Measurements from ENCODE around the gene LINGO1.

Gene LINGO1

DNA sequence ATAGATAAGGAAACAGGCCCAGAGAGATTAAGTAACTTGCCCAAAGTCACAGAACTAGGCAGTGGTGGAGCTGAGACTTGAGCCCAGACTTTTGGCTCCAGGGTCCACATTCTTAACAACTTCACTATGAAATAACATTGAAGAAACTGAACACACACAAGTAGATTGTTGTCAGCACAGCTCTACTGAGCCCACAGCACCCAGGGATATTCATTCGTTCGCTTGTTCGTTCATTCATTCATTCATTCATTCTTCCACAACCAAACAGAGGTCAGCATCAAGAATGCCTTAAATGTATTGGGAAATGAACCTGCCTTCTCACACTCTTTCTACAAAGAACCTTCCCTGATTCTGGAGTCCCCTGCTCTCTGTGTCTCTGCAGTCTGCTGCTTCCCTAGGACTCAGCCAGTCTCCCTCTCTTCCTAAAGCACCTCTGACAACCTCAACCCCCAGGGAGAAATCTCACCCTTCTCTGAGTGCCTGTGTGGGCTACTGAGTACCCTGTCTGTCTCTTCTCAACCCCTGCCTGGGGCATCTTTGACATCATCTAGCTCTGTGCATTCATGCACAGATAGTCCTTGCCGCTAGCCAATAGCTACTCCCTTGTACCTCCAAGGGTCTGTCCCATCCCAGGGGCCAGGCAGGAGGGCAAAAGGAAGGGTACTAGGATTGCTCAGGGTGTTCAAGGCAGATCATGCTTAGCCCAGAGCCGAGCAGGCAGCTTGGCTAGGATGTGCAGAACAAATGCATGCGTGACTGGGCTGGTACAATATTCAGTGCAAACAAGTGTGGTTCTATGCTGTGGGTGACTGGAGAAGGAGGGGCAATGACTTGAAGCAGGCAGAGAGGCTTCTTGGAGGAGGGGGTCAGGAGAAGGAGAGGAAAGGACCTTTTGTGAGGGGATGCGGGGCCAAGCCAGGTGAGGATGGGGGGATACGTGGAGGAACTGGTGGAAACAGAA lies 3.4 kb downstream of the LINGO1 start:
- Histone ChIP-seq H3K27ac (ENCODE audit: low read length) (no peak overlapping the region), H3K4me1 (ENCODE audit: control insufficient read depth in 1 of 2, insufficient read depth in 2 of 2, low read length in 2 of 2) (peaks cover 0 to 25% of the 10 kb centered on the region in 2 donors), H3K4me3 (ENCODE audit: low read depth in 1 of 2, low read length in 2 of 2) (no peak overlapping the region), H3K36me3 (ENCODE audit: control insufficient read depth in 1 of 2, insufficient read depth in 2 of 2, low read length in 2 of 2) (no peaks in the 10 kb centered on the region), H3K27me3 (ENCODE audit: low read depth, low read length) (peaks cover 28% of the 10 kb centered on the region), H3K9me3 (ENCODE audit: control insufficient read depth in 1 of 2, low read length in 2 of 2) (no peaks in the 10 kb centered on the region)

DNA sequence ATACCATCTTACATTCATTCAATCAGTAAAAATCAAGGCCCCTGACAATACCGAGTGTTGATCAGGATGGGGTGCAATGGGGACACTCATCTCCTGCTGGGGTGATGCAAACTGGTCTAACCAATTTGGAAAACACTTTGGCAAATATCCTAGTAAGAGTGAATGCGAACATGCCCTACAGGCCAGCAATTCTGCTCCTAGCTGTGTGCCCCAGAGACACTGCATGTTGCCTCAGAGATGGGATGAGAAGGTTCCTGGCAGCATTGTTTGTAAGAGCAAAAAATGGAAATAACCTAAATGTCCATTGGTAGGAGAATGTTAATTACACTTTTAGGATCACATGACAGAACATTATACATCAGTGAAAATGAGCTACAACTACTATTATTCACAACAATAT lies 4.7 kb downstream of the LINGO1 start:
- no peak overlapping the region for H3K27ac ChIP-seq (ENCODE audit: low read length)
- H3K36me3 ChIP-seq (ENCODE audit: control insufficient read depth in 1 of 2, insufficient read depth in 2 of 2, low read length in 2 of 2): no peaks in the 10 kb centered on the region
- H3K4me3 ChIP-seq (ENCODE audit: low read depth in 1 of 2, low read length in 2 of 2): no peak overlapping the region
- peaks cover 0 to 12% of the 10 kb centered on the region in 2 donors for H3K4me1 ChIP-seq (ENCODE audit: control insufficient read depth in 1 of 2, insufficient read depth in 2 of 2, low read length in 2 of 2)
- H3K27me3 ChIP-seq (ENCODE audit: low read depth, low read length): peaks cover 20% of the 10 kb centered on the region
- no peaks in the 10 kb centered on the region for H3K9me3 ChIP-seq (ENCODE audit: control insufficient read depth in 1 of 2, low read length in 2 of 2)

DNA sequence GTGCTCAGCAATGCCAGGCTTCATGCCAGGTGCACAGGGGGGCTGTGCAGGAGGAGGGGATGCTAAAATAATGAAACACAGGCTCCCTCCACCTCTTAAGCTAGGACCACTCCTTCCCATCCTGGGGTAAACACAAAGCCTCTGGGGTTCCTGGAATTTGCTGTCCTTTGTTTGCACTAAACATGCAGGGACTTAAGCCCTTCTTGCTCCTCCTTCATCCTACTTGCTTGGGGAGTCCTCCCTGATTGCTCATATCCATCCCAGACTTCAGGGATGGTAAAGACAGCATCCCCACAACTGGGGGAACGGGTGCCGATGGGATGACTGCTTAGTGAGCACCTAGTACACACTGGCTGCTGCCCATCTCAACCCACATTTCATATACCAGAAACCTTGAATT lies 5.1 kb downstream of the LINGO1 start:
- H3K27ac ChIP-seq (ENCODE audit: low read length): no peak overlapping the region
- no peak overlapping the region for H3K4me3 ChIP-seq (ENCODE audit: low read depth in 1 of 2, low read length in 2 of 2)
- H3K4me1 ChIP-seq (ENCODE audit: control insufficient read depth in 1 of 2, insufficient read depth in 2 of 2, low read length in 2 of 2): peaks cover 0 to 10% of the 10 kb centered on the region in 2 donors
- no peaks in the 10 kb centered on the region for H3K9me3 ChIP-seq (ENCODE audit: control insufficient read depth in 1 of 2, low read length in 2 of 2)
- peaks cover 20% of the 10 kb centered on the region for H3K27me3 ChIP-seq (ENCODE audit: low read depth, low read length)
- no peaks in the 10 kb centered on the region for H3K36me3 ChIP-seq (ENCODE audit: control insufficient read depth in 1 of 2, insufficient read depth in 2 of 2, low read length in 2 of 2)

DNA sequence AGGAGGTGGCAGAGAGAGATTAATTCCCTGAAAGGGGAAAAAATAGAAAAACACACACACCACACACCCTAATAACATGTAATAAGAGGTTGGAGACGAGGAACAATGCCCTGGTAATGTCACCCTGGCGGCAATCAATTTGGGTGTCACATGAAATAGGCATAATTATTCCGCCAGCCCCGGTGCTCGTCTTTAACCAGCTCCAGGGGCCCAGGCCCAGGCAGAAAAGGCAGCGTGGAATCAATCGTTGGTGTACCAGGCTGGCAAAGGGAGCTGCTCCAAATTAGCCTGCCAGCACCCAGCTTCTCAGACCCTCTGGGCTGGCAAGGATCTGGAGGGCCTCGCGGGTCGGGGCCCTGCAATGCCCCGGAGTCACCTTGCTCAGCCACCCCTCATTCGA lies 5.6 kb downstream of the LINGO1 start:
- H3K4me1 ChIP-seq (ENCODE audit: control insufficient read depth in 1 of 2, insufficient read depth in 2 of 2, low read length in 2 of 2): peaks cover 0 to 8% of the 10 kb centered on the region in 2 donors
- no peaks in the 10 kb centered on the region for H3K9me3 ChIP-seq (ENCODE audit: control insufficient read depth in 1 of 2, low read length in 2 of 2)
- peaks cover 20% of the 10 kb centered on the region for H3K27me3 ChIP-seq (ENCODE audit: low read depth, low read length)
- H3K36me3 ChIP-seq (ENCODE audit: control insufficient read depth in 1 of 2, insufficient read depth in 2 of 2, low read length in 2 of 2): no peaks in the 10 kb centered on the region
- H3K27ac ChIP-seq (ENCODE audit: low read length): no peak overlapping the region
- H3K4me3 ChIP-seq (ENCODE audit: low read depth in 1 of 2, low read length in 2 of 2): no peak overlapping the region

DNA sequence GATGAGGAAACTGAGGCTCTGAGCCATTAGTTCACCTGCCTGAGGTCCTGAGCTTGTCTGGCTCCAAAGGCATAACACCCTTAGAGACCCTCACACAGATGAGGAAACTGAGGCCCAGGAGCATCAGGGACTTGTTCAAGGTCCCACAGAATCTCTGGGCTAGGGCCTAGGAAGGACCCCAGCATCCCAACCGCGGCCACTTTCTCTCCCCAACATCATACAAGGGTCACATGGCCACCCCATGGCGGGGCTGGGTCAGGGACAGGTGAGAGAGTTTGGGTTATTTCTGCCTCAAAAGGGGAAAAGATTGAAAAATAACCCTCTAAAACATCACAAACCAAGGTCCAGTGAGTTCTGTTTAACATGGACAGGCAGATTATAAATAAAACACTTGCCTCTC lies 6.7 kb downstream of the LINGO1 start:
- Histone ChIP-seq H3K4me3 (ENCODE audit: low read depth in 1 of 2, low read length in 2 of 2) (no peak overlapping the region), H3K4me1 (ENCODE audit: control insufficient read depth in 1 of 2, insufficient read depth in 2 of 2, low read length in 2 of 2) (no peaks in the 10 kb centered on the region), H3K27me3 (ENCODE audit: low read depth, low read length) (peaks cover 10% of the 10 kb centered on the region), H3K36me3 (ENCODE audit: control insufficient read depth in 1 of 2, insufficient read depth in 2 of 2, low read length in 2 of 2) (no peaks in the 10 kb centered on the region), H3K27ac (ENCODE audit: low read length) (no peak overlapping the region), H3K9me3 (ENCODE audit: control insufficient read depth in 1 of 2, low read length in 2 of 2) (no peaks in the 10 kb centered on the region)

DNA sequence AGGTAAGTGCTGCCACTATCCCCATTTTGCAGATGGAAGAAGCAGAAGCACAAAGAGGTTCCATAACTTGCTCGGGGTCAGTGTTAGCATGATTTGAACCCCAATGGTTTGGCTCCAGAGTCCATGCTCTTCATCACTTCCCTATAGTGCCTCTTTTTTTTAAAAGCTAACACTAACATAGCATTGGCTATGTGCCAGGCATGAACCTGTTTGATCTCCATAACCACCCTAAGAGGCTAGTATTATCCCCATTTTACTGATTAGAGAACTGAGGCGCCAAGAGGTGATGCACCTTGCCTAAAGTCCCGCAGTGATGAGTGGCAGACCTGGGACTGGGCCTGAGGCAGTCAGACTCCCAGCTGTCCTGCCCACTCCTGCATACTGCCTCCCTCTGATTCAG lies 7.3 kb downstream of the LINGO1 start:
- Histone ChIP-seq H3K4me1 (ENCODE audit: control insufficient read depth in 1 of 2, insufficient read depth in 2 of 2, low read length in 2 of 2) (no peaks in the 10 kb centered on the region), H3K36me3 (ENCODE audit: control insufficient read depth in 1 of 2, insufficient read depth in 2 of 2, low read length in 2 of 2) (no peaks in the 10 kb centered on the region), H3K27me3 (ENCODE audit: low read depth, low read length) (peaks cover 5% of the 10 kb centered on the region), H3K27ac (ENCODE audit: low read length) (no peak overlapping the region), H3K4me3 (ENCODE audit: low read depth in 1 of 2, low read length in 2 of 2) (no peak overlapping the region), H3K9me3 (ENCODE audit: control insufficient read depth in 1 of 2, low read length in 2 of 2) (no peaks in the 10 kb centered on the region)

DNA sequence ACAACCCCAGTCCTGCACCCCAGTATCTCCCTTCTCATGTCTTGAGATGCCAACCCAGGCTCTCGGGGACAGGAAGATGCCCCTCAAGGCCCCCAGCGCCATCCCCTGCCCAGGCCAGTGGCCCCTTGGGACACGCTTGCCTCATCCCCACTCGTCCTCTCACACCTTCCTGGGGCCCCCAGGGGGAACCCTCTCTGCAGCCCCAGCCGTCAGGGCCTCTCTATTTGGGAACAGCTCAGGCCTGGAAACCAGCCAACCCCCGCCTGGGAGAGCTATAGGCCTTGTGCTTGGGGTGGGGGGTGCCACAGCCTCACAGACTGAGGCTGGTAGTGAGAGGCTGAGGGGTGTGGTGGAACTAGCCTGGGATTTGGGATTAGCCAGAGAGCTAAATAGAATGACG lies 7.8 kb downstream of the LINGO1 start:
- H3K36me3 ChIP-seq (ENCODE audit: control insufficient read depth in 1 of 2, insufficient read depth in 2 of 2, low read length in 2 of 2): no peaks in the 10 kb centered on the region
- H3K4me3 ChIP-seq (ENCODE audit: low read depth in 1 of 2, low read length in 2 of 2): no peak overlapping the region
- no peaks in the 10 kb centered on the region for H3K27me3 ChIP-seq (ENCODE audit: low read depth, low read length)
- no peaks in the 10 kb centered on the region for H3K4me1 ChIP-seq (ENCODE audit: control insufficient read depth in 1 of 2, insufficient read depth in 2 of 2, low read length in 2 of 2)
- no peak overlapping the region for H3K27ac ChIP-seq (ENCODE audit: low read length)
- H3K9me3 ChIP-seq (ENCODE audit: control insufficient read depth in 1 of 2, low read length in 2 of 2): no peaks in the 10 kb centered on the region

DNA sequence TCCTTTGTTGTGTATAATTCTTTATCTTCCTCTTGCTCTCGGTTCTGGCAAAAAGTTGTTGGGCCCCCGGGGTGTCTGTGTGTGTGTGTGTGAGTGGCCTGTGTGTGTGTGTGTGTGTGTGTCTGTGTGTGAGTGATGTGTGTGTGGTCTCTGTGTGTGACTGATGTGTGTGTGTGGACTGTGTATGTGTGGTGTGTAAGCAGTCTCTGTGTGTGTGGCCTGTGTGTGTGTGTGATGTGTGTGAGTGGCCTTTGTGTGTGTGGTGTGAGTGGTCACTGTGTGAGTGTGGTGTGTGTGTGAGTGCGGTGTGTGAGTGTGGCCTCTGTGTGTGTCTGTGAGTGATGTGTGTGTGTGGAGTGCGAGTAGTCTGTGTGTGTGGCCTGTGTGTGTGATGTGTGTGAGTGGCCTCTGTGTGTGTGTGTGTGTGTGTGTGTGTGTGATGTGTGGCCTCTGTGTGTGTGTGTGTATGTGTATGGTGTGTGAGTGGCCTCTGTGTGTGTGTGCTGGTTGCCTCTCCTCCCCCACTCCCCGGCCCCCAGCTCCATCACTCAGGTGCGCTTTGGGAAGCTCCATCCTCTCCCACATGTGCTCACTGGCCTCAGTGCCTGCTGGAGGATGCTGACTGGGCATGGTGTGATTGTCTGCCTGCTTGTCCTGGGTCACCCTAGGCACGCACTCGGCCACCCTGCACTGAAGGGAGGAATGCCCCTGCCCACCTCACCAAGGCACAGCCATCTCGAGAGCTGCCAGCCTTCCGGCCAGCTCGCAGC lies 8.8 kb downstream of the LINGO1 start:
- Histone ChIP-seq H3K4me3 (ENCODE audit: low read depth in 1 of 2, low read length in 2 of 2) (no peak overlapping the region), H3K9me3 (ENCODE audit: control insufficient read depth in 1 of 2, low read length in 2 of 2) (no peaks in the 10 kb centered on the region), H3K27me3 (ENCODE audit: low read depth, low read length) (no peaks in the 10 kb centered on the region), H3K36me3 (ENCODE audit: control insufficient read depth in 1 of 2, insufficient read depth in 2 of 2, low read length in 2 of 2) (no peaks in the 10 kb centered on the region), H3K4me1 (ENCODE audit: control insufficient read depth in 1 of 2, insufficient read depth in 2 of 2, low read length in 2 of 2) (no peaks in the 10 kb centered on the region), H3K27ac (ENCODE audit: low read length) (no peak overlapping the region)

DNA sequence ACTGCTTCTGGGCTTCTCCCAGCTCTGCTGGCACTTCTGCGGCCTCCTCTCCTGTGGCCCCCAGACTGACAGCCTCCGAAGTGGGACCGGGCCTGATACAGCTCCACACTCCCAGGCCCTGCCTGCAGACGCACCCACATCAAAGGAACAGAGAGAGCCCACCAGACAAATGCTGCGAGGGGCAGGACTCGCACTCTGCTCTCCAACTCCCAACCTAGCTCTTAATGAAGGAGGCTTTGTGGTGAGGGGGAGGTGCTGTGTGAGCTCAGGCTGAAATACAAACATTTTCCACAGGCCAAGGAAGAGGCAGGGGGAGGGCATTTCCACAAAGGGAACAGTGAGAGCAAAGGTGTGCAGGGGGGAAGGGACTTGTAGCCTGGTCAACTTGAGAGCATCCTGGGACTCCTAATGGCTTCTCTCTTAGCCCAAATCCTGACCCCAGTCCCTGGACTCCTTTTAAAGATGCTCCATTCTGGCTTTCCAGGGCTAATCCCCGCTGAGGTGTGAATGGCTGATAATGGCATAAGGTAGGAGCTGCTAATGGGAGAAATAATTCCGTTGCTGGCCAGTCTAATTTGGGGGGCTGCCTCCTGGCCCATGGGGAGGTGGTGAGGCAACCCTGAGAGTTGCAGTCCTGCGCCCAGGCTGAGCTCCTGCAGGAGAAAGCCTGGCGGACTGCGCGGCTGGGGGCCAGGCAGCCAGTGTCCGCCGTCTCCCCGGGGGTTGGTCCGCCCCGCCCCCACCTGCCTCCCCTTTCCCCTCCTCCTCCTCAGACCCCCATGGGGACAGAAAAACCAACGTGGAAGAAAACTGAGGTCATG lies 9.6 kb downstream of the LINGO1 start:
- no peaks in the 10 kb centered on the region for H3K27me3 ChIP-seq (ENCODE audit: low read depth, low read length)
- H3K36me3 ChIP-seq (ENCODE audit: control insufficient read depth in 1 of 2, insufficient read depth in 2 of 2, low read length in 2 of 2): no peaks in the 10 kb centered on the region
- no peak overlapping the region for H3K27ac ChIP-seq (ENCODE audit: low read length)
- no peaks in the 10 kb centered on the region for H3K4me1 ChIP-seq (ENCODE audit: control insufficient read depth in 1 of 2, insufficient read depth in 2 of 2, low read length in 2 of 2)
- no peaks in the 10 kb centered on the region for H3K9me3 ChIP-seq (ENCODE audit: control insufficient read depth in 1 of 2, low read length in 2 of 2)
- H3K4me3 ChIP-seq (ENCODE audit: low read depth in 1 of 2, low read length in 2 of 2): no peak overlapping the region

DNA sequence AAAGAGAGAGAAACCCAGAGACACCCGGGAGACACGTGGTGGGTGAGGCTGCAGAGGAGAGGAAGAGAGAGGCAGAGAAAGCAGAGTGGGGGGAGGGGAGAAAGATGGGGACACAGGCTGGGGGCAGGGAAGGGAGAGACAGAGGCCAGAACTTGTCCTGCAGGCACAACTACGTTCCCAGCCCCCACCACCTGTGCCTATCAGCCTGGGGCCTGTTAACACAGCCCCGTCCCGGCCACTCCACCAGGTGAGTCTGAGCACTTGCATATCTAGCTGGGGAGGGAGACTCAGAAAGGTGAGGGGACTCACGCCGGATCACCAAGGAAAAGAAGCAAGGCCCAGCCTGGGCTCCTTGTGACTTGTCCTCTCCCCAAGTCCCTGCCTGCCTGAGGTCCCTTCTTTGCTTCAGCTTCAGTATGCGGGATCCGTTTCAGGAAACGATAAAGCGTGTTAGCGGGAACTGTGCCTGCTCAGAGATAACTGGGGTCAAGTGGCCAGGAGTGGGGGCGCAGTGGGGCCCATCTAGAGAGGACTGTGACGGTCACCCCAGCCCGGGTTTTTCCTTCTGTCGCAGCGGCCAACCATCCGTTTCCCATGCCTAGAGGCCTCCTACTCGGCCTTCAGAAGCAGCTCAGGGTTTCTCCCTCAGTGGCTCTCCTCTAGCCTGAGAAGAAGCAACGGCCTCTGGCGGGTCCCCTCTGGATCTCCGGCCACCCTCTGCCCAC lies 10.3 kb downstream of the LINGO1 start:
- no peaks in the 10 kb centered on the region for H3K4me1 ChIP-seq (ENCODE audit: control insufficient read depth in 1 of 2, insufficient read depth in 2 of 2, low read length in 2 of 2)
- H3K9me3 ChIP-seq (ENCODE audit: control insufficient read depth in 1 of 2, low read length in 2 of 2): no peaks in the 10 kb centered on the region
- H3K27ac ChIP-seq (ENCODE audit: low read length): no peak overlapping the region

More for the DNA sequence above, 10.3 kb downstream of the LINGO1 start:
- no peak overlapping the region for H3K4me3 ChIP-seq (ENCODE audit: low read depth in 1 of 2, low read length in 2 of 2)
- H3K27me3 ChIP-seq (ENCODE audit: low read depth, low read length): no peaks in the 10 kb centered on the region
- no peaks in the 10 kb centered on the region for H3K36me3 ChIP-seq (ENCODE audit: control insufficient read depth in 1 of 2, insufficient read depth in 2 of 2, low read length in 2 of 2)
